SH-SY5Y (cell line): ENCODE measurements around the gene YEATS2.

Source experiments
- GATA2 ChIP-seq: IDR thresholded peaks from 2 replicates; pipeline ENCODE4 v1.6.1; 2011; ENCODE audit warnings: mild to moderate bottlenecking, low read depth, low read length
- GATA3 ChIP-seq: IDR thresholded peaks from 2 replicates; pipeline ENCODE4 v1.6.1; 2011; ENCODE audit warnings: low read depth, mild to moderate bottlenecking, low read length, moderate library complexity

GRCh38 chr3:183819831-183820230, 122.2 kb downstream of the YEATS2 start:
- no peak for TF ChIP-seq GATA2
- no peak for TF ChIP-seq GATA3
